A549 (cell line): Measurements from ENCODE around the gene GRIN3A. TPM values are rescaled to one million over a fixed set of nuclear protein-coding genes. Genes with fewer than 3 reads are reported as not detected.

Source experiments
- ATAC-seq, 2 experiments: fragments of 200-7000 bp in 1 of 2; fragments of >200 bp in 1 of 2; cut with Nextera tagmentation in 1 of 2; cut with Tn5 transposase in 1 of 2; 3 replicates each; pipeline versions ENCODE4 v1.8.0 to v1.9.1; 2018 to 2020; ENCODE audit warnings: mild to moderate bottlenecking in 1 of 2, moderate library complexity in 1 of 2
- CTCF ChIA-PET: fragments of 300-600 bp; sonication (Branson Sonifier 250); formaldehyde crosslinking; extraction: SDS; loops from one replicate; lab custom pipeline; 2021; ENCODE audit warnings: antibody characterized with exemption, inconsistent platforms; lab: Yijun Ruan, JAX
- POLR2A ChIA-PET: fragments of 350-600 bp; formaldehyde crosslinking; extraction: SDS; loops from one replicate; lab custom pipeline; 2021; ENCODE audit warnings: antibody characterized with exemption, inconsistent platforms; lab: Yijun Ruan, JAX
- DNase-seq, 2 experiments: peaks; one replicate each; pipeline versions ENCODE4 v3.0.0 to v3.0.0-alpha.2; 2011 to 2016; ENCODE audit warnings: low read depth in 1 of 2, low spot score in 1 of 2
- FAIRE-seq: peaks from 2 replicates; lab custom pipeline; 2011; peaks lifted over from hg19 to GRCh38; lab: Jason Lieb, UNC
- H3K27ac ChIP-seq, 2 experiments: fragments of >200 bp; sonication (Bioruptor Twin); formaldehyde crosslinking; 3 replicates each; pipeline ENCODE4 v1.5.1; 2016 to 2017
- H3K4me1 ChIP-seq: fragments of >200 bp; sonication (Bioruptor Twin); formaldehyde crosslinking; 3 replicates; pipeline ENCODE4 v1.6.1; 2016
- H3K4me2 ChIP-seq: fragments of >200 bp; sonication (Bioruptor Twin); formaldehyde crosslinking; 3 replicates; pipeline ENCODE4 v1.6.1; 2016
- H3K4me3 ChIP-seq: fragments of >200 bp; sonication (Bioruptor Twin); formaldehyde crosslinking; 3 replicates; pipeline ENCODE4 v1.5.1; 2016
- H3K9me3 ChIP-seq: fragments of >200 bp; sonication (Bioruptor Twin); formaldehyde crosslinking; 3 replicates; pipeline ENCODE4 v1.6.1; 2016
- CBX2 ChIP-seq: fragments of 200-600 bp; sonication (generic); IDR thresholded peaks from 2 replicates; pipeline ENCODE4 v1.6.1; 2016; ENCODE audit warnings: low read depth, mild to moderate bottlenecking, borderline replicate concordance
- EHF ChIP-seq: fragments of 250-450 bp; sonication (Bioruptor Pico); IDR thresholded peaks from 2 replicates; pipeline ENCODE4 v1.5.0; 2020; ENCODE audit warnings: mild to moderate bottlenecking
- ESRRA ChIP-seq: fragments of 150-350 bp; IDR thresholded peaks from 2 replicates; pipeline ENCODE4 v1.6.1; 2014; ENCODE audit warnings: mild to moderate bottlenecking, low read length, borderline replicate concordance
- FOSB ChIP-seq: fragments of 250-450 bp; sonication (Bioruptor Pico); IDR thresholded peaks from 2 replicates; pipeline ENCODE4 v1.5.0; 2020; ENCODE audit warnings: mild to moderate bottlenecking, moderate library complexity
- HES2 ChIP-seq: fragments of >200 bp; sonication (Bioruptor Twin); formaldehyde crosslinking; IDR thresholded peaks from 2 replicates; pipeline ENCODE4 v1.6.1; 2016
- HOXB13 ChIP-seq: fragments of 250-450 bp; sonication (Bioruptor Pico); IDR thresholded peaks from 2 replicates; pipeline ENCODE4 v1.5.0; 2020; ENCODE audit warnings: low read depth, mild to moderate bottlenecking, moderate library complexity
- HOXB5 ChIP-seq: fragments of 250-450 bp; sonication (Bioruptor Pico); IDR thresholded peaks from 2 replicates; pipeline ENCODE4 v1.5.0; 2020; ENCODE audit warnings: mild to moderate bottlenecking, moderate library complexity
- MAFK ChIP-seq: fragments of 450-650 bp; IDR thresholded peaks from 2 replicates; pipeline ENCODE4 v1.6.1; 2014; ENCODE audit not compliant: partially characterized antibody
- NFE2L2 ChIP-seq: fragments of 150-350 bp; conservative IDR thresholded peaks from 2 replicates; pipeline ENCODE4 v1.6.1; 2014; ENCODE audit warnings: low read length
- NPAS2 ChIP-seq: fragments of 250-450 bp; sonication (Bioruptor Pico); IDR thresholded peaks from 2 replicates; pipeline ENCODE4 v1.8.0; 2022; ENCODE audit warnings: mild to moderate bottlenecking, moderate library complexity, borderline replicate concordance
- PBX3 ChIP-seq: IDR thresholded peaks from 2 replicates; pipeline ENCODE4 v1.6.1; 2012
- POLR2A ChIP-seq: IDR thresholded peaks from 2 replicates; pipeline ENCODE4 v1.6.1; 2012; ENCODE audit warnings: mild to moderate bottlenecking, low read length
- POLR2AphosphoS2 ChIP-seq: conservative IDR thresholded peaks from 2 replicates; pipeline ENCODE4 v1.6.1; 2012; ENCODE audit warnings: low read length, improper control_type of control experiment, inconsistent platforms
- RNF2 ChIP-seq: fragments of 200-600 bp; sonication (generic); IDR thresholded peaks from 2 replicates; pipeline ENCODE4 v1.6.1; 2016; ENCODE audit warnings: low read depth, mild to moderate bottlenecking, antibody characterized with exemption, moderate library complexity, borderline replicate concordance
- SREBF2 ChIP-seq: fragments of 450-650 bp; IDR thresholded peaks from 2 replicates; pipeline ENCODE4 v1.6.1; 2014; ENCODE audit warnings: mild to moderate bottlenecking, moderate library complexity
- TFCP2L1 ChIP-seq: fragments of 250-450 bp; sonication (Bioruptor Pico); IDR thresholded peaks from 2 replicates; pipeline ENCODE4 v1.5.0; 2021; ENCODE audit warnings: mild to moderate bottlenecking
- ZNF302 ChIP-seq: fragments of 250-450 bp; sonication (Bioruptor Pico); IDR thresholded peaks from 2 replicates; pipeline ENCODE4 v1.9.0; 2021; ENCODE audit warnings: inconsistent platforms, mild to moderate bottlenecking, moderate library complexity
- WGBS: methylation state at CpG from one replicate; pipeline ENCODE4 v1.1.6; 2017; ENCODE audit errors: missing lambda C conversion rate; 5-methylcytosine and 5-hydroxymethylcytosine counted together
- polyA plus RNA-seq, 4 experiments: library from polyadenylated mRNA; depleted of rRNA in 3 of 4; stranded (reverse); fragments of >200 nt; fragmentation: RNase III in 1 of 4; extraction: RNeasy Plus Mini Kit Qiagen cat#74134 plus additional on column Dnase treatment in 1 of 4; gene quantifications; 2 replicates in 3 of 4; 3 replicates in 1 of 4; pipeline ENCODE4 v1.2.3, GENCODE V29; 2011 to 2017
- TF ChIP-seq, protein P1 (sequence below): fragments of 200-600 bp; sonication (generic); IDR thresholded peaks from 2 replicates; pipeline ENCODE4 v1.6.1; 2016; ENCODE audit warnings: antibody characterized with exemption, mild to moderate bottlenecking, moderate library complexity
- TF ChIP-seq, protein P2 (sequence below): fragments of 250-450 bp; sonication (Bioruptor Pico); IDR thresholded peaks from 2 replicates; pipeline ENCODE4 v1.5.0; 2020; ENCODE audit warnings: low read depth, mild to moderate bottlenecking, moderate library complexity
- TF ChIP-seq, protein P3 (sequence below): IDR thresholded peaks from 2 replicates; pipeline ENCODE4 v1.6.1; 2012

Gene GRIN3A
- polyA plus RNA-seq, 2 of the 4 experiments (the other 2 are of a cell fraction): not detected

GRCh38 chr9:101718192-101718591, 20.3 kb downstream of the GRIN3A start:
- H3K9me3 ChIP-seq: no peaks in the 10 kb centered on the region
- no peak overlapping the region for H3K4me2 ChIP-seq
- no peak overlapping the region for H3K4me3 ChIP-seq
- DNase-seq (no peak), ATAC-seq (no peak), FAIRE-seq (no peak)
- no peak for TF ChIP-seq MAFK
- no peak for TF ChIP-seq POLR2AphosphoS2
- TF ChIP-seq ESRRA: no peak
- TF ChIP-seq EHF (CRISPR knock-in tag): no peak
- no peak for TF ChIP-seq POLR2A
- no peak for TF ChIP-seq SREBF2
- no peak for TF ChIP-seq HES2
- no peak for TF ChIP-seq HOXB13 (CRISPR knock-in tag)
- TF ChIP-seq HOXB5 (CRISPR knock-in tag): no peak
- TF ChIP-seq FOSB: no peak
- 5% methylated on average over 2 of the region's 2 CpGs for WGBS
- POLR2A ChIA-PET: no interaction called here
- H3K27ac ChIP-seq: no peak overlapping the region
- CTCF ChIA-PET: no interaction called here
- H3K4me1 ChIP-seq: no peaks in the 10 kb centered on the region

GRCh38 chr9:101716629-101717028, 21.8 kb downstream of the GRIN3A start:
- ChIA-PET CTCF (interaction anchor here (1.1 kb wide), 1 partner anchor 15 kb away, joined by 3 read pairs; no protein-coding TSS in a partner anchor), POLR2A (no interaction called here)
- Histone ChIP-seq H3K4me2 (no peak overlapping the region), H3K9me3 (no peaks in the 10 kb centered on the region), H3K27ac (no peak overlapping the region), H3K4me3 (no peak overlapping the region), H3K4me1 (no peaks in the 10 kb centered on the region)
- WGBS: 4% methylated on average over 2 of the region's 2 CpGs
- FAIRE-seq: no peak
- no peak for TF ChIP-seq NPAS2
- TF ChIP-seq TFCP2L1 (CRISPR knock-in tag): no peak
- TF ChIP-seq, protein P1, sequence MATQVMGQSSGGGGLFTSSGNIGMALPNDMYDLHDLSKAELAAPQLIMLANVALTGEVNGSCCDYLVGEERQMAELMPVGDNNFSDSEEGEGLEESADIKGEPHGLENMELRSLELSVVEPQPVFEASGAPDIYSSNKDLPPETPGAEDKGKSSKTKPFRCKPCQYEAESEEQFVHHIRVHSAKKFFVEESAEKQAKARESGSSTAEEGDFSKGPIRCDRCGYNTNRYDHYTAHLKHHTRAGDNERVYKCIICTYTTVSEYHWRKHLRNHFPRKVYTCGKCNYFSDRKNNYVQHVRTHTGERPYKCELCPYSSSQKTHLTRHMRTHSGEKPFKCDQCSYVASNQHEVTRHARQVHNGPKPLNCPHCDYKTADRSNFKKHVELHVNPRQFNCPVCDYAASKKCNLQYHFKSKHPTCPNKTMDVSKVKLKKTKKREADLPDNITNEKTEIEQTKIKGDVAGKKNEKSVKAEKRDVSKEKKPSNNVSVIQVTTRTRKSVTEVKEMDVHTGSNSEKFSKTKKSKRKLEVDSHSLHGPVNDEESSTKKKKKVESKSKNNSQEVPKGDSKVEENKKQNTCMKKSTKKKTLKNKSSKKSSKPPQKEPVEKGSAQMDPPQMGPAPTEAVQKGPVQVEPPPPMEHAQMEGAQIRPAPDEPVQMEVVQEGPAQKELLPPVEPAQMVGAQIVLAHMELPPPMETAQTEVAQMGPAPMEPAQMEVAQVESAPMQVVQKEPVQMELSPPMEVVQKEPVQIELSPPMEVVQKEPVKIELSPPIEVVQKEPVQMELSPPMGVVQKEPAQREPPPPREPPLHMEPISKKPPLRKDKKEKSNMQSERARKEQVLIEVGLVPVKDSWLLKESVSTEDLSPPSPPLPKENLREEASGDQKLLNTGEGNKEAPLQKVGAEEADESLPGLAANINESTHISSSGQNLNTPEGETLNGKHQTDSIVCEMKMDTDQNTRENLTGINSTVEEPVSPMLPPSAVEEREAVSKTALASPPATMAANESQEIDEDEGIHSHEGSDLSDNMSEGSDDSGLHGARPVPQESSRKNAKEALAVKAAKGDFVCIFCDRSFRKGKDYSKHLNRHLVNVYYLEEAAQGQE: no peak
- TF ChIP-seq, protein P2, sequence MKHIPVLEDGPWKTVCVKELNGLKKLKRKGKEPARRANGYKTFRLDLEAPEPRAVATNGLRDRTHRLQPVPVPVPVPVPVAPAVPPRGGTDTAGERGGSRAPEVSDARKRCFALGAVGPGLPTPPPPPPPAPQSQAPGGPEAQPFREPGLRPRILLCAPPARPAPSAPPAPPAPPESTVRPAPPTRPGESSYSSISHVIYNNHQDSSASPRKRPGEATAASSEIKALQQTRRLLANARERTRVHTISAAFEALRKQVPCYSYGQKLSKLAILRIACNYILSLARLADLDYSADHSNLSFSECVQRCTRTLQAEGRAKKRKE (CRISPR knock-in tag): no peak
- no peak for TF ChIP-seq HOXB13 (CRISPR knock-in tag)
- no peak for TF ChIP-seq RNF2
- no peak for TF ChIP-seq ZNF302 (CRISPR knock-in tag)
- TF ChIP-seq, protein P3, sequence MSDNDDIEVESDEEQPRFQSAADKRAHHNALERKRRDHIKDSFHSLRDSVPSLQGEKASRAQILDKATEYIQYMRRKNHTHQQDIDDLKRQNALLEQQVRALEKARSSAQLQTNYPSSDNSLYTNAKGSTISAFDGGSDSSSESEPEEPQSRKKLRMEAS: no peak
- no peak for TF ChIP-seq PBX3
- no peak for TF ChIP-seq CBX2
- TF ChIP-seq NFE2L2: no peak
- TF ChIP-seq FOSB: no peak
- ATAC-seq: no peak
- DNase-seq: no peak
